OCI-LY7 (cell line): ENCODE measurements around the gene ATP1B1. TPM values are rescaled to one million over a fixed set of nuclear protein-coding genes. Genes with fewer than 3 reads are reported as not detected.

Experiments used
- BruUV-seq: library from RNA; stranded (reverse); fragments of 400-500 nt; replicated peaks from 2 replicates; lab custom pipeline; 2021; lab: Mats Ljungman, UMichigan
- CTCF ChIA-PET: fragments of 300-600 bp; sonication (Branson Sonifier 250); formaldehyde crosslinking; loops from one replicate; lab custom pipeline; 2022; ENCODE audit warnings: antibody characterized with exemption; ENCODE audit not compliant: unreplicated experiment; lab: Charles Lee
- POLR2A ChIA-PET: fragments of 300-600 bp; sonication (Branson Sonifier 250); formaldehyde crosslinking; loops from one replicate; lab custom pipeline; 2022; ENCODE audit warnings: antibody characterized with exemption; lab: Charles Lee
- DNase-seq: peaks from one replicate; pipeline ENCODE4 v3.0.0-alpha.2; 2015; ENCODE audit warnings: low spot score
- H2AFZ ChIP-seq: fragments of 200-600 bp; sonication (generic), shearing (Covaris generic); 2 replicates; pipeline ENCODE4 v1.6.1; 2014; ENCODE audit warnings: mild to moderate bottlenecking, antibody characterized with exemption, low read length, moderate library complexity
- H3K27ac ChIP-seq: fragments of 200-600 bp; sonication (generic); 2 replicates; pipeline ENCODE4 v1.5.1; 2014; ENCODE audit warnings: mixed run types, low read depth, mild to moderate bottlenecking, moderate library complexity, low read length, inconsistent platforms; ENCODE audit not compliant: poor library complexity, severe bottlenecking
- H3K36me3 ChIP-seq: fragments of 200-600 bp; sonication (generic); 2 replicates; pipeline ENCODE4 v1.6.1; 2014; ENCODE audit warnings: mild to moderate bottlenecking, antibody characterized with exemption, low read length, moderate library complexity, mixed read lengths; ENCODE audit not compliant: insufficient read depth
- H3K4me1 ChIP-seq: fragments of 200-600 bp; sonication (generic); 2 replicates; pipeline ENCODE4 v1.5.1; 2014; ENCODE audit warnings: mild to moderate bottlenecking, low read length; ENCODE audit not compliant: insufficient read depth, poor library complexity, severe bottlenecking
- H3K4me2 ChIP-seq: fragments of 200-600 bp; sonication (generic); 2 replicates; pipeline ENCODE4 v1.6.1; 2014; ENCODE audit warnings: mild to moderate bottlenecking, low read length
- H3K4me3 ChIP-seq: fragments of 200-600 bp; sonication (generic); 2 replicates; pipeline ENCODE4 v1.5.1; 2014; ENCODE audit warnings: mild to moderate bottlenecking, low read depth, low read length; ENCODE audit not compliant: poor library complexity, severe bottlenecking
- H3K79me2 ChIP-seq: fragments of 200-600 bp; sonication (generic); 2 replicates; pipeline ENCODE4 v1.6.1; 2016; ENCODE audit warnings: low read depth, mild to moderate bottlenecking, low read length, moderate library complexity, mixed read lengths; ENCODE audit not compliant: insufficient read depth
- H3K9me2 ChIP-seq: fragments of 200-600 bp; sonication (generic); 2 replicates; pipeline ENCODE4 v1.6.1; 2016; ENCODE audit warnings: mild to moderate bottlenecking, low read length, mixed read lengths; ENCODE audit not compliant: insufficient read depth
- H3K9me3 ChIP-seq: fragments of 200-600 bp; sonication (generic); 2 replicates; pipeline ENCODE4 v1.6.1; 2014; ENCODE audit warnings: mild to moderate bottlenecking, mixed run types, low read length, mixed read lengths
- H4K20me1 ChIP-seq: fragments of 200-600 bp; sonication (generic); 2 replicates; pipeline ENCODE4 v1.6.1; 2014; ENCODE audit warnings: mild to moderate bottlenecking, antibody characterized with exemption, low read length, moderate library complexity, mixed read lengths; ENCODE audit not compliant: insufficient read depth
- CTCF ChIP-seq: fragments of 200-600 bp; sonication (generic); conservative IDR thresholded peaks from 2 replicates; pipeline ENCODE4 v1.5.1; 2014; ENCODE audit warnings: mild to moderate bottlenecking, antibody characterized with exemption, low read length, moderate library complexity, mixed read lengths
- EZH2phosphoT487 ChIP-seq: fragments of 200-600 bp; sonication (generic); IDR thresholded peaks from 2 replicates; pipeline ENCODE4 v1.6.1; 2018; ENCODE audit warnings: low read depth, borderline replicate concordance, mild to moderate bottlenecking, mixed run types, antibody characterized with exemption, low read length, moderate library complexity, mixed read lengths
- intact Hi-C: fragments of 100-400 bp; cut with micrococcal nuclease; formaldehyde crosslinking; loops from one replicate; pipeline ENCODE4 v1.10.0; 2022; ENCODE audit not compliant: unreplicated experiment
- total RNA-seq, 2 experiments: library from RNA; depleted of rRNA in 1 of 2; stranded (reverse); fragments of >200 nt in 1 of 2; shearing (Covaris generic) in 1 of 2; gene quantifications; 2 replicates each; pipeline ENCODE4 v1.2.3, GENCODE V29; 2014 to 2022

ATP1B1 gene
- total RNA-seq, 2 experiments from 2014 or later, result 17.5 to 22.5 TPM

GRCh38 chr1:169102567-169102966 lies 3.9 kb upstream of the ATP1B1 start:
- ChIA-PET POLR2A (interaction anchor here (0.5 to 1.0 kb wide), 3 partner anchors 9 to 599 kb away, joined by 3 to 6 read pairs (median 4); no protein-coding TSS in a partner anchor), CTCF (no interaction called here)
- Histone ChIP-seq H4K20me1 (no peaks in the 10 kb centered on the region), H3K4me3 (no peak overlapping the region), H3K27ac (no peak overlapping the region), H3K4me1 (peaks cover 4% of the 10 kb centered on the region), H3K36me3 (no peaks in the 10 kb centered on the region), H3K79me2 (peaks cover 8% of the 10 kb centered on the region), H2AFZ (no peak overlapping the region), H3K9me3 (no peaks in the 10 kb centered on the region), H3K4me2 (no peak overlapping the region), H3K9me2 (no peaks in the 10 kb centered on the region)
- intact Hi-C loops, result no loop called here
- BruUV-seq, result no TSS peak
- TF ChIP-seq CTCF (no peak), EZH2phosphoT487 (no peak)
- DNase-seq, result no peak

GRCh38 chr1:169103002-169103401 lies 3.5 kb upstream of the ATP1B1 start:
- Histone ChIP-seq H3K4me2 (no peak overlapping the region), H3K36me3 (no peaks in the 10 kb centered on the region), H3K79me2 (peaks cover 12% of the 10 kb centered on the region), H3K9me2 (no peaks in the 10 kb centered on the region), H3K4me3 (no peak overlapping the region), H2AFZ (no peak overlapping the region), H4K20me1 (no peaks in the 10 kb centered on the region), H3K4me1 (peaks cover 4% of the 10 kb centered on the region), H3K27ac (no peak overlapping the region), H3K9me3 (no peaks in the 10 kb centered on the region)
- ChIA-PET POLR2A (interaction anchor here (0.5 to 1.0 kb wide), 3 partner anchors 8 to 598 kb away, joined by 3 to 6 read pairs (median 4); no protein-coding TSS in a partner anchor), CTCF (no interaction called here)
- no peak for DNase-seq
- TF ChIP-seq EZH2phosphoT487 (no peak), CTCF (no peak)
- intact Hi-C loops, result no loop called here
- BruUV-seq, result no TSS peak

GRCh38 chr1:169103480-169103893 lies 3.0 kb upstream of the ATP1B1 start:
- DNase-seq, result no peak
- BruUV-seq, result no TSS peak
- no peak overlapping the region for H3K27ac ChIP-seq
- peaks cover 8% of the 10 kb centered on the region for H3K4me1 ChIP-seq
- no peaks in the 10 kb centered on the region for H3K9me3 ChIP-seq
- ChIA-PET CTCF (no interaction called here), POLR2A (no interaction called here)
- no peak overlapping the region for H3K4me3 ChIP-seq
- no peaks in the 10 kb centered on the region for H4K20me1 ChIP-seq
- no peak overlapping the region for H3K4me2 ChIP-seq
- no peaks in the 10 kb centered on the region for H3K9me2 ChIP-seq
- TF ChIP-seq CTCF (no peak), EZH2phosphoT487 (no peak)
- H3K79me2 ChIP-seq, result peaks cover 17% of the 10 kb centered on the region
- H2AFZ ChIP-seq, result no peak overlapping the region
- no peaks in the 10 kb centered on the region for H3K36me3 ChIP-seq
- intact Hi-C loops, result no loop called here
